H9 (cell line): Measurements from ENCODE around the gene HMGA1. TPM values are rescaled to one million over a fixed set of nuclear protein-coding genes. Genes with fewer than 3 reads are reported as not detected.
A peak's percentile ranks its signal among the peaks of the same experiment; 100 is the strongest.

ENCODE experiments used
- DNase-seq: peaks from one replicate; pipeline ENCODE4 v3.0.0-alpha.2; 2017
- H2AFZ ChIP-seq: one replicate; pipeline ENCODE4 v1.6.1; 2013; ENCODE audit warnings: mild to moderate bottlenecking, low read length, control low read depth, moderate library complexity
- H2AK5ac ChIP-seq: 2 replicates; pipeline ENCODE4 v1.6.1; 2013; ENCODE audit warnings: low read length, control low read depth, mixed read lengths; ENCODE audit not compliant: insufficient read length
- H2BK120ac ChIP-seq: one replicate; pipeline ENCODE4 v1.6.1; 2013; ENCODE audit warnings: low read depth, mild to moderate bottlenecking, low read length, control low read depth, inconsistent platforms; ENCODE audit not compliant: poor library complexity, severe bottlenecking
- H2BK12ac ChIP-seq: 2 replicates; pipeline ENCODE4 v1.6.1; 2013; ENCODE audit warnings: low read length, control low read depth, mixed read lengths, low read depth; ENCODE audit not compliant: insufficient read length
- H2BK15ac ChIP-seq: 2 replicates; pipeline ENCODE4 v1.6.1; 2013; ENCODE audit warnings: low read depth, low read length, control low read depth
- H2BK20ac ChIP-seq: one replicate; pipeline ENCODE4 v1.6.1; 2013; ENCODE audit warnings: low read depth, mild to moderate bottlenecking, low read length, control low read depth, inconsistent platforms; ENCODE audit not compliant: poor library complexity, severe bottlenecking
- H2BK5ac ChIP-seq: 2 replicates; pipeline ENCODE4 v1.6.1; 2013; ENCODE audit warnings: low read length, control low read depth, mixed read lengths; ENCODE audit not compliant: insufficient read length
- H3K14ac ChIP-seq: 2 replicates; pipeline ENCODE4 v1.6.1; 2013; ENCODE audit warnings: low read length, control low read depth; ENCODE audit not compliant: insufficient read depth
- H3K18ac ChIP-seq: 2 replicates; pipeline ENCODE4 v1.6.1; 2013; ENCODE audit warnings: low read depth, mild to moderate bottlenecking, mixed read lengths, low read length, control low read depth; ENCODE audit not compliant: insufficient read length
- H3K23ac ChIP-seq: 2 replicates; pipeline ENCODE4 v1.6.1; 2013; ENCODE audit warnings: low read length, control low read depth, mixed read lengths, low read depth; ENCODE audit not compliant: insufficient read length
- H3K23me2 ChIP-seq: 2 replicates; pipeline ENCODE4 v1.6.1; 2013; ENCODE audit warnings: low read depth, mild to moderate bottlenecking, mixed read lengths, low read length, control low read depth; ENCODE audit not compliant: insufficient read length, poor library complexity, severe bottlenecking
- H3K27ac ChIP-seq: 2 replicates; pipeline ENCODE4 v1.5.1; 2013; ENCODE audit warnings: low read length, control low read depth, mixed read lengths, low read depth; ENCODE audit not compliant: insufficient read length
- H3K27me3 ChIP-seq: 2 replicates; pipeline ENCODE4 v1.6.1; 2013; ENCODE audit warnings: low read length, control low read depth, inconsistent platforms; ENCODE audit not compliant: insufficient read depth
- H3K4ac ChIP-seq: 2 replicates; pipeline ENCODE4 v1.6.1; 2013; ENCODE audit warnings: low read depth, mild to moderate bottlenecking, control low read depth, inconsistent platforms, low read length, moderate library complexity
- H3K4me1 ChIP-seq: 2 replicates; pipeline ENCODE4 v1.6.1; 2013; ENCODE audit warnings: low read length, control low read depth, inconsistent platforms; ENCODE audit not compliant: insufficient read depth
- H3K4me2 ChIP-seq: 2 replicates; pipeline ENCODE4 v1.6.1; 2013; ENCODE audit warnings: low read length, control low read depth, mixed read lengths; ENCODE audit not compliant: insufficient read length, insufficient read depth
- H3K56ac ChIP-seq: 2 replicates; pipeline ENCODE4 v1.6.1; 2013; ENCODE audit warnings: low read depth, mild to moderate bottlenecking, mixed read lengths, low read length, control low read depth; ENCODE audit not compliant: insufficient read length
- H3K79me1 ChIP-seq: 2 replicates; pipeline ENCODE4 v1.6.1; 2013; ENCODE audit warnings: low read depth, mild to moderate bottlenecking, moderate library complexity, low read length, control low read depth, inconsistent platforms; ENCODE audit not compliant: insufficient read depth, poor library complexity, severe bottlenecking
- H3K79me2 ChIP-seq: 2 replicates; pipeline ENCODE4 v1.6.1; 2013; ENCODE audit warnings: low read length, control low read depth, inconsistent platforms; ENCODE audit not compliant: insufficient read depth
- H3K9ac ChIP-seq: 2 replicates; pipeline ENCODE4 v1.6.1; 2013; ENCODE audit warnings: low read length, control low read depth, mixed read lengths; ENCODE audit not compliant: insufficient read length; ENCODE audit errors: extremely low read depth
- H3K9me3 ChIP-seq: one replicate; pipeline ENCODE4 v1.6.1; 2013; ENCODE audit warnings: low read depth, low read length, inconsistent platforms; ENCODE audit not compliant: control insufficient read depth
- H3T11ph ChIP-seq: one replicate; pipeline ENCODE4 v1.6.1; 2013; ENCODE audit warnings: mild to moderate bottlenecking, low read length, control low read depth, inconsistent platforms
- H4K20me1 ChIP-seq: one replicate; pipeline ENCODE4 v1.6.1; 2013; ENCODE audit not compliant: control insufficient read depth, insufficient read length, insufficient read depth
- H4K5ac ChIP-seq: 2 replicates; pipeline ENCODE4 v1.6.1; 2013; ENCODE audit warnings: low read depth, mild to moderate bottlenecking, mixed read lengths, low read length, control low read depth; ENCODE audit not compliant: insufficient read length
- H4K8ac ChIP-seq: replicated peaks from 2 replicates; pipeline ENCODE4 v1.6.1; 2013; ENCODE audit warnings: low read length, control low read depth, mixed read lengths, low read depth; ENCODE audit not compliant: insufficient read length
- H4K91ac ChIP-seq: 2 replicates; pipeline ENCODE4 v1.6.1; 2013; ENCODE audit warnings: low read depth, mild to moderate bottlenecking, moderate library complexity, mixed read lengths, low read length, control low read depth; ENCODE audit not compliant: insufficient read length
- H3K27ac Mint-ChIP-seq, 3 experiments: 2 replicates in 2 of 3; 3 replicates in 1 of 3; pipeline ENCODE4 v1.8.0; 2020 to 2021; ENCODE audit warnings: mixed read lengths in 3 of 3, mild to moderate bottlenecking in 1 of 3, moderate library complexity in 1 of 3
- H3K27me3 Mint-ChIP-seq: 2 replicates; pipeline ENCODE4 v1.8.0; 2021; ENCODE audit warnings: low read depth, mild to moderate bottlenecking, moderate library complexity, mixed read lengths
- H3K36me3 Mint-ChIP-seq, 3 experiments: 2 replicates in 2 of 3; 3 replicates in 1 of 3; pipeline ENCODE4 v1.8.0; 2020 to 2021; ENCODE audit warnings: low read depth in 3 of 3, mixed read lengths in 3 of 3; ENCODE audit not compliant: insufficient read depth in 1 of 3
- H3K4me1 Mint-ChIP-seq, 2 experiments: 2 replicates each; pipeline ENCODE4 v1.8.0; 2020; ENCODE audit warnings: mixed read lengths in 2 of 2
- H3K4me3 Mint-ChIP-seq, 2 experiments: 2 replicates in 1 of 2; 3 replicates in 1 of 2; pipeline ENCODE4 v1.8.0; 2020 to 2021; ENCODE audit warnings: mild to moderate bottlenecking in 2 of 2, mixed read lengths in 2 of 2, moderate library complexity in 1 of 2
- H3K9me3 Mint-ChIP-seq, 2 experiments: 2 replicates in 1 of 2; 3 replicates in 1 of 2; pipeline ENCODE4 v1.8.0; 2020; ENCODE audit warnings: mild to moderate bottlenecking in 2 of 2, mixed read lengths in 2 of 2, moderate library complexity in 1 of 2
- WGBS: extraction: QIAGEN DNeasy Blood & Tissue Kit; methylation state at CpG from one replicate; pipeline ENCODE4 v1.1.7; 2013; ENCODE audit warnings: missing lambda C conversion rate, low lambda C conversion rate, mixed read lengths; ENCODE audit not compliant: insufficient read length; ENCODE audit errors: extremely low coverage; 5-methylcytosine and 5-hydroxymethylcytosine counted together
- total RNA-seq: library from RNA; stranded (reverse); gene quantifications from 2 replicates; pipeline ENCODE4 v1.2.1, GENCODE V29; 2021
- TF ChIP-seq, protein P1 (sequence below): fragments of 200-600 bp; sonication (generic); conservative IDR thresholded peaks from 3 replicates; pipeline ENCODE4 v1.8.0; 2021; ENCODE audit warnings: antibody characterized with exemption, mild to moderate bottlenecking

Gene HMGA1
- total RNA-seq, 1 experiment from 2014 or later, result 2,116 TPM

DNA sequence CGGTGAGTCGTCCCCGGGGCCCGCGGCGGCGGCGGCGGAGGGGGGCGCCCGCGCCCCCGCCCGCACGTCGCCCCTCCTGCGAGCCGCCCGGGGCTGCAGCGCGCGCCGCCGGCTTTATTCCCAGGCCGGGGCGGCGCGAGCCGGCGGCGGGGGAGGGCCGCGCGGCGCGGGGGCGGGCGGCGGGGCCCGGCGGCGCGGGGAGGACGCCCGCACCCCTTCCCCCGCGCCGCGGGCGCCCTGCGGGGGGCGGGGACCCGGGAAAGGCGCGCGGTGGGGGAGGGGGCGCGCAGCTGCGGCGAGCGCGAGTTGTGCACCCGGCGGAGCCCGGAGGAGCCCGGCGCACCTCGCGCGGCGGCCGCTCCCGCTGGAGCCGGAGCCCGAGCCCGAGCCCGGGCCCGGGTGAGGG, 646 bp downstream of the HMGA1 start:
- Histone ChIP-seq H2BK5ac (no peak overlapping the region), H3K79me2 (peaks cover 35% of the 10 kb centered on the region; the same call in 1 of the 2 replicates), H3K27me3 (no peaks in the 10 kb centered on the region), H3K18ac (no peak overlapping the region), H3K56ac (no peak overlapping the region), H4K91ac (no peak overlapping the region), H3T11ph (no peak overlapping the region), H3K79me1 (peaks cover 7% of the 10 kb centered on the region), H4K20me1 (no peaks in the 10 kb centered on the region), H4K5ac (no peak overlapping the region), H2BK20ac (no peak overlapping the region), H3K23ac (no peak overlapping the region), H2BK15ac (no peak overlapping the region), H2BK12ac (no peak overlapping the region), H2AFZ (no peak overlapping the region), H2BK120ac (no peak overlapping the region), H2AK5ac (no peak overlapping the region), H3K4ac (no peak overlapping the region), H4K8ac (no peak overlapping the region), H3K14ac (peak overlapping the region; percentile 76), H3K9ac (peak overlapping the region; percentile 90), H3K23me2 (peaks cover 16% of the 10 kb centered on the region), H3K9me3 (no peaks in the 10 kb centered on the region), H3K27ac (no peak overlapping the region), H3K4me2 (peak overlapping the region; percentile 94), H3K4me1 (peaks cover 13% of the 10 kb centered on the region)
- peaks cover 30 to 59% of the 10 kb centered on the region in 2 experiments for H3K4me1 Mint-ChIP-seq
- H3K9me3 Mint-ChIP-seq, result no peaks in the 10 kb centered on the region; a peak in 1 of 5 replicates
- H3K4me3 Mint-ChIP-seq, result peak overlapping the region; percentile 88 to 92; a peak in 4 of 5 replicates
- TF ChIP-seq, protein P1, sequence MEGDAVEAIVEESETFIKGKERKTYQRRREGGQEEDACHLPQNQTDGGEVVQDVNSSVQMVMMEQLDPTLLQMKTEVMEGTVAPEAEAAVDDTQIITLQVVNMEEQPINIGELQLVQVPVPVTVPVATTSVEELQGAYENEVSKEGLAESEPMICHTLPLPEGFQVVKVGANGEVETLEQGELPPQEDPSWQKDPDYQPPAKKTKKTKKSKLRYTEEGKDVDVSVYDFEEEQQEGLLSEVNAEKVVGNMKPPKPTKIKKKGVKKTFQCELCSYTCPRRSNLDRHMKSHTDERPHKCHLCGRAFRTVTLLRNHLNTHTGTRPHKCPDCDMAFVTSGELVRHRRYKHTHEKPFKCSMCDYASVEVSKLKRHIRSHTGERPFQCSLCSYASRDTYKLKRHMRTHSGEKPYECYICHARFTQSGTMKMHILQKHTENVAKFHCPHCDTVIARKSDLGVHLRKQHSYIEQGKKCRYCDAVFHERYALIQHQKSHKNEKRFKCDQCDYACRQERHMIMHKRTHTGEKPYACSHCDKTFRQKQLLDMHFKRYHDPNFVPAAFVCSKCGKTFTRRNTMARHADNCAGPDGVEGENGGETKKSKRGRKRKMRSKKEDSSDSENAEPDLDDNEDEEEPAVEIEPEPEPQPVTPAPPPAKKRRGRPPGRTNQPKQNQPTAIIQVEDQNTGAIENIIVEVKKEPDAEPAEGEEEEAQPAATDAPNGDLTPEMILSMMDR, result no peak
- H3K27ac Mint-ChIP-seq, result no peak overlapping the region
- H3K36me3 Mint-ChIP-seq, result peaks cover 38 to 42% (median 41%) of the 10 kb centered on the region in 3 experiments
- no CpG with 5 or more reads among the region's 78 CpGs for WGBS
- DNase-seq, result no peak
- no peaks in the 10 kb centered on the region for H3K27me3 Mint-ChIP-seq
